Gastrocnemius medialis (tissue), 4 donors: ENCODE data around the gene SPTSSA. TPM values are rescaled to one million over a fixed set of nuclear protein-coding genes. Genes with fewer than 3 reads are reported as not detected.
"Not testable (repeated sequence)": the region's sequence is repeated elsewhere in the genome, so short reads cannot be mapped to it uniquely, and the experiment has no call there.

Source experiments
- ATAC-seq, 2 donors: fragments of 150-250 bp; one replicate each; pipeline ENCODE4 v1.9.1; 2016
- DNase-seq, 2 donors: peaks; one replicate each; pipeline ENCODE4 v3.0.0-alpha.2; 2019
- H3K27ac ChIP-seq, 4 donors: fragments of 200-600 bp; sonication (generic); 1 replicate in 1 of 4; 2 replicates in 3 of 4; pipeline ENCODE4 v1.5.1; 2016 to 2018; ENCODE audit warnings: mild to moderate bottlenecking in 2 of 4, moderate library complexity in 1 of 4
- H3K27me3 ChIP-seq, 3 donors: fragments of 200-600 bp; sonication (generic) in 2 of 3; 1 replicate in 1 of 3; 2 replicates in 2 of 3; pipeline versions ENCODE4 v1.5.1 to v1.6.0; 2016 to 2019; ENCODE audit warnings: mild to moderate bottlenecking in 1 of 3, moderate library complexity in 1 of 3
- H3K36me3 ChIP-seq, 2 donors: fragments of 200-600 bp; sonication (generic) in 1 of 2; one replicate each; pipeline ENCODE4 v1.5.1; 2017 to 2018
- H3K4me1 ChIP-seq, 2 donors: fragments of 200-600 bp; sonication (generic) in 1 of 2; one replicate each; pipeline ENCODE4 v1.5.1; 2016 to 2017; ENCODE audit warnings: mild to moderate bottlenecking in 2 of 2
- H3K4me3 ChIP-seq, 4 donors: fragments of 200-600 bp; sonication (generic) in 3 of 4; 1 replicate in 1 of 4; 2 replicates in 3 of 4; pipeline ENCODE4 v1.5.1; 2016 to 2019; ENCODE audit warnings: mild to moderate bottlenecking in 2 of 4
- H3K9me3 ChIP-seq, 3 donors: fragments of 200-600 bp; sonication (generic) in 2 of 3; 1 replicate in 1 of 3; 2 replicates in 2 of 3; pipeline ENCODE4 v1.5.1; 2016 to 2019
- CTCF ChIP-seq, 5 experiments: fragments of 450-650 bp in 3 of 5; fragments of 200-600 bp in 2 of 5; sonication (generic) in 2 of 5; IDR thresholded peaks in 4 of 5; conservative IDR thresholded peaks in 1 of 5; 1 replicate in 4 of 5; 2 replicates in 1 of 5; pipeline ENCODE4 v1.5.1; 2016 to 2019; ENCODE audit warnings: antibody characterized with exemption in 5 of 5, mild to moderate bottlenecking in 3 of 5, moderate library complexity in 3 of 5
- POLR2A ChIP-seq, 2 donors: fragments of 450-650 bp; IDR thresholded peaks; one replicate each; pipeline ENCODE4 v1.6.1; 2017; ENCODE audit warnings: antibody characterized with exemption in 2 of 2, mild to moderate bottlenecking in 2 of 2, moderate library complexity in 2 of 2
- in situ Hi-C, 4 donors: fragments of 200-750 bp; cut with MboI; loops; one replicate each; pipeline versions ENCODE4 v1.15.0 to v1.8.0; 2017; ENCODE audit warnings: low sequenced_read_pairs in 4 of 4
- intact Hi-C: fragments of 100-400 bp; cut with DNase I; formaldehyde crosslinking; loops from one replicate; pipeline ENCODE4 v1.15.1; 2023; ENCODE audit warnings: low total_unique reads
- total RNA-seq, 4 donors: library from RNA; depleted of rRNA; stranded (reverse); fragments of >200 nt; gene quantifications; one replicate each; pipeline versions ENCODE4 v1.1.0 to v1.2.3, GENCODE V29; 2016

The SPTSSA gene
- total RNA-seq, 4 donors from 2014 or later: 6.4 to 14.0 (median 10.2) TPM

GRCh38 chr14:34484726-34485125 is 22.7 kb upstream of the SPTSSA start:
- in situ Hi-C loops: no loop called here

GRCh38 chr14:34482463-34482862 is 20.4 kb upstream of the SPTSSA start:
- DNase-seq: no peak
- Histone ChIP-seq H3K36me3 (no peaks in the 10 kb centered on the region), H3K4me1 (no peaks in the 10 kb centered on the region), H3K4me3 (no peak overlapping the region), H3K27ac (no peak overlapping the region), H3K27me3 (no peaks in the 10 kb centered on the region), H3K9me3 (no peaks in the 10 kb centered on the region)
- intact Hi-C loops (no loop called here), in situ Hi-C loops (no loop called here)
- no peak for TF ChIP-seq POLR2A (IDR thresholded peaks at IDR 0.05)
- TF ChIP-seq CTCF (IDR thresholded peaks at IDR 0.05 in 4 of 5, conservative IDR thresholded peaks at IDR 0.05 in 1 of 5): no peak
- ATAC-seq: no peak

More at GRCh38 chr14:34484726-34485125, 22.7 kb upstream of the SPTSSA start:
- H3K27me3 ChIP-seq: no peaks in the 10 kb centered on the region
- no peaks in the 10 kb centered on the region for H3K4me1 ChIP-seq
- H3K9me3 ChIP-seq: no peaks in the 10 kb centered on the region
- TF ChIP-seq POLR2A (IDR thresholded peaks at IDR 0.05) (no peak), CTCF (IDR thresholded peaks at IDR 0.05 in 4 of 5, conservative IDR thresholded peaks at IDR 0.05 in 1 of 5) (no peak)
- ATAC-seq: no peak
- no peaks in the 10 kb centered on the region for H3K36me3 ChIP-seq
- no peak overlapping the region for H3K4me3 ChIP-seq
- DNase-seq: no peak
- intact Hi-C loops: no loop called here
- no peak overlapping the region for H3K27ac ChIP-seq

DNA sequence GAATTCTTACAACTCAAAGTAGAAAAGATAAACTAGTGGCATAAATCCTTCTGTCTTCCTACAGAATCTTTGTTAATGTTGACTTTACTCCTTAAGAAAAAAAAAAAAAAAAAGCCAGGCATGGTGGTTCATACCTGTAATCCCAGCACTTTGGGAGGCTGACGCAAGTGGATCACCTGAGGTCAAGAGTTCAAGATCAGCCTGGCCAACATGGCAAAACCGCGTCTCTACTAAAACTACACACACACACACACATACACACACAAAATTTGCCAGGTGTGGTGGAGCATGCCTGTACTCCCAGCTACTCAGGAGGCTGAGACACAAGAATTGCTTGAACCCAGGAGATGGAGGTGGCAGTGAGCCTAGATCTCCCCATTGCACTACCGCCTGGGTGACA is 17.7 kb upstream of the SPTSSA start:
- Histone ChIP-seq H3K36me3 (no peaks in the 10 kb centered on the region), H3K9me3 (no peaks in the 10 kb centered on the region), H3K4me1 (no peaks in the 10 kb centered on the region), H3K27me3 (no peaks in the 10 kb centered on the region), H3K27ac (no peak overlapping the region), H3K4me3 (no peak overlapping the region)
- no peak for ATAC-seq
- in situ Hi-C loops (no loop called here), intact Hi-C loops (no loop called here)
- DNase-seq: no peak
- no peak for TF ChIP-seq POLR2A (IDR thresholded peaks at IDR 0.05)
- no peak for TF ChIP-seq CTCF (IDR thresholded peaks at IDR 0.05 in 4 of 5, conservative IDR thresholded peaks at IDR 0.05 in 1 of 5)

DNA sequence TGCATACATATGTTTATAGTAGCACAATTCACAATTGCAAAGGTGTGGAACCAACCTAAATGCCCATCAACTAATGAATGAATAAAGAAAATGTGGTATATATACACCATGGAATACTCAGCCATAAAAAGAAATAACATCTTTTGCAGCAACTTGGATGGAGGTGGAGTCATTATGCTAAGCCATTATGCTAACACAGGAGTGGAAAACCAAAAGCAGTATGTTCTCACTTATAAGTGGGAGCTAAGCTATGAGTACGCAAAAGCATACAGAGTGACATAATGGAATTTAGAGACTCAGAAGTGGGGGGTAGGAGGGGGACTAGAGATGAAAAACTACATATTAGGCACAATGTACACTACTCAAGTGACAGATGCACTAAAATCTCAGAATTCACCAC is 16.2 kb upstream of the SPTSSA start:
- Histone ChIP-seq H3K36me3 (no peaks in the 10 kb centered on the region), H3K4me1 (no peaks in the 10 kb centered on the region), H3K9me3 (no peaks in the 10 kb centered on the region), H3K27ac (no peak overlapping the region), H3K4me3 (no peak overlapping the region), H3K27me3 (no peaks in the 10 kb centered on the region)
- in situ Hi-C loops: no loop called here
- intact Hi-C loops: no loop called here
- ATAC-seq (no peak), DNase-seq (no peak)
- TF ChIP-seq POLR2A (IDR thresholded peaks at IDR 0.05): no peak
- no peak for TF ChIP-seq CTCF (IDR thresholded peaks at IDR 0.05 in 4 of 5, conservative IDR thresholded peaks at IDR 0.05 in 1 of 5)

GRCh38 chr14:34476036-34476435 is 14.0 kb upstream of the SPTSSA start:
- H3K27me3 ChIP-seq, H3K9me3 ChIP-seq, H3K4me1 ChIP-seq, intact Hi-C loops, H3K36me3 ChIP-seq, H3K27ac ChIP-seq, H3K4me3 ChIP-seq, ATAC-seq, DNase-seq, in situ Hi-C loops: not testable (repeated sequence)
